ENCODE results near the gene CCNK. TPM values are rescaled to one million over a fixed set of nuclear protein-coding genes. Genes with fewer than 3 reads are reported as not detected.

Gene CCNK
- total and polyA plus RNA-seq, 10 of the 15 experiments (the other 5 are each of a cell fraction or from before 2014, with no cell fraction given) = 10.8 to 88.0 (median 22.5) TPM

GRCh38 chr14:99467336-99468078 lies 13.7 kb upstream of the CCNK start:
- FAIRE-seq (no peak), ATAC-seq (no peak), DNase-seq (ENCODE audit: low read depth, low spot score) (no peak)
- CTCF ChIA-PET = no interaction called here
- Histone ChIP-seq H4K20me1 (ENCODE audit: control insufficient read depth, insufficient read depth) (0 out of 2 replicates have a peak, but pooled peaks cover 3% of the 10 kb centered on the region), H2AFZ (ENCODE audit: control insufficient read depth, low read depth, low read length) (no peak overlapping the region), H3K9ac (ENCODE audit: control insufficient read depth, insufficient read depth, low read length) (no peak overlapping the region), H3K4me1 (ENCODE audit: control insufficient read depth, insufficient read depth, low read length) (no peaks in the 10 kb centered on the region), H3K4me2 (ENCODE audit: control insufficient read depth, insufficient read depth) (no peak overlapping the region), H3K79me2 (ENCODE audit: control insufficient read depth, insufficient read depth, low read length) (peaks cover 24% of the 10 kb centered on the region), H3K9me3 (replicated peaks; ENCODE audit: control insufficient read depth, insufficient read depth, low read length) (no peaks in the 10 kb centered on the region), H3K27me3 (replicated peaks in 1 of 2; ENCODE audit: control insufficient read depth in 2 of 2, insufficient read depth in 2 of 2, low read length in 1 of 2) (no peaks in the 10 kb centered on the region), H3K36me3 (ENCODE audit: control insufficient read depth in 2 of 2, insufficient read depth in 2 of 2, low read length in 1 of 2) (peaks cover 15 to 19% of the 10 kb centered on the region in 2 experiments), H3K27ac (ENCODE audit: control insufficient read depth, insufficient read depth) (no peak overlapping the region), H3K4me3 (no peak overlapping the region)
- TF ChIP-seq SKIL (IDR thresholded peaks at IDR 0.05; ENCODE audit: low read depth, poor library complexity, severe bottlenecking) (no peak), ATF3 (IDR thresholded peaks at IDR 0.05; ENCODE audit: borderline replicate concordance, extremely low read depth, low read depth, low read length) (no peak), E2F4 (IDR thresholded peaks at IDR 0.05; ENCODE audit: low read depth, low read length) (no peak), RCOR1 (conservative IDR thresholded peaks at IDR 0.05; ENCODE audit: low read depth, low read length) (no peak), FOS (IDR thresholded peaks at IDR 0.05; ENCODE audit: borderline replicate concordance, extremely low read depth, insufficient read length) (no peak), USF1 (IDR thresholded peaks at IDR 0.05; ENCODE audit: borderline replicate concordance, extremely low read length, insufficient read depth, low read depth, low read length) (no peak), ZBTB11 (CRISPR knock-in tag; IDR thresholded peaks at IDR 0.05) (no peak), CBFB (IDR thresholded peaks at IDR 0.05; ENCODE audit: low read depth) (no peak), NFYA (IDR thresholded peaks at IDR 0.05; ENCODE audit: borderline replicate concordance, low read depth, low read length) (no peak)
- RAD21 ChIA-PET (ENCODE audit: unreplicated experiment) = no interaction called here
- SMC1A ChIA-PET (ENCODE audit: uncharacterized antibody, unreplicated experiment) = no interaction called here
- in situ Hi-C loops (cut with MboI) (no loop called here), intact Hi-C loops (cut with micrococcal nuclease; ENCODE audit: unreplicated experiment) (no loop called here)
- POLR2A ChIA-PET = no interaction called here
- BruUV-seq (replicated peaks) = no TSS peak
- WGBS (ENCODE audit: insufficient coverage, insufficient replicate concordance, low lambda C conversion rate, missing lambda C conversion rate) = 88% methylated on average over 9 of the region's 9 CpGs

Measured in GM12878 (cell line).